Measurements from ENCODE around the gene TMEM181. TPM values are rescaled to one million over a fixed set of nuclear protein-coding genes. Genes with fewer than 3 reads are reported as not detected.

Gene TMEM181
- total RNA-seq, 1 donor from 2014 or later: 33.5 TPM

GRCh38 chr6:158684311-158684710, 124.4 kb downstream of the TMEM181 start:
- no peak for DNase-seq (ENCODE audit: low read depth)

- no peak for DNase-seq (ENCODE audit: low read depth)
These were observed 124.9 kb downstream of the TMEM181 start for GRCh38 chr6:158684745-158685324.

Small RNA genes lying within 50 kb of the gene (microRNA-seq; reads per million reads assigned to microRNA genes)
- gene MIR7161: not detected

Other genes starting within 250 kb of the TMEM181 start
- gene TULP4, start 247.6 kb upstream of the TMEM181 start, total RNA-seq: 242 and 281 TPM in 2 replicates
- gene DYNLT1, start 84.7 kb downstream of the TMEM181 start, total RNA-seq: 57.3 and 84.8 TPM in 2 replicates
- 6.9 and 7.1 TPM in 2 replicates for gene SYTL3, start 90.0 kb downstream of the TMEM181 start, total RNA-seq

Data from myocyte (in vitro differentiated cells).